Measurements from ENCODE around the gene HEATR3.
"Not testable (repeated sequence)": the region's sequence is repeated elsewhere in the genome, so short reads cannot be mapped to it uniquely, and the experiment has no call there.

The HEATR3 gene

DNA sequence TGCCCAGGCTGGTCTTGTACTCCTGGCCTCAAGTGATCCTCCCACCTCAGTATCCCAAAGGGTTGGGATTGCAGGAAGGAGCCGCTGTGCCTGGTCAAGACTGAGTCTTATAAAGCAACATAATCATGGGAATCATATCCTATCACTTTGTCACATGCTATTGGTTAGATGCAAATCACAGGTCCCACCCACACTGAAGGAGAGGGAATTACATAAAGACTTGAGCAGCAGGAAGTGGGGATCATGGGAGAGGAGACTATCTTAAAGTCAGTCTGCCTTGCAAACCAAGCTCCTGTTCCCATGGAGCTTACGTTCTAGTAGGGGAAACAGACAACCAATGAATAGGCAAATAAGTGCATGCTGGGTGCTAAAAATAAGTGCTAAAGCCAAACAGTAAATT, 59.0 kb downstream of the HEATR3 start:
- Histone ChIP-seq H3K4me1 (ENCODE audit: insufficient read depth, low read length, severe bottlenecking) (peaks cover 10% of the 10 kb centered on the region), H2AFZ (ENCODE audit: low read length) (no peak overlapping the region), H3K27me3 (ENCODE audit: insufficient read depth, low read length) (no peaks in the 10 kb centered on the region), H3K9me2 (ENCODE audit: low read depth, low read length) (no peaks in the 10 kb centered on the region), H3K9ac (ENCODE audit: low read length) (no peak overlapping the region), H3K9me3 (ENCODE audit: low read length) (no peaks in the 10 kb centered on the region), H3K27ac (ENCODE audit: low read depth, low read length, poor library complexity, severe bottlenecking) (no peak overlapping the region), H3K4me2 (ENCODE audit: low read length) (no peak overlapping the region), H4K20me1 (ENCODE audit: insufficient read depth, low read length) (no peaks in the 10 kb centered on the region), H3K4me3 (ENCODE audit: low read depth, low read length, poor library complexity, severe bottlenecking) (no peak overlapping the region), H3K36me3 (ENCODE audit: insufficient read depth, low read length) (no peaks in the 10 kb centered on the region; the same call in 1 of the 2 replicates), H3K79me2 (ENCODE audit: insufficient read depth, low read length) (no peaks in the 10 kb centered on the region), H3F3A (ENCODE audit: insufficient read depth, low read length) (no peaks in the 10 kb centered on the region)
- no peak for TF ChIP-seq EZH2 (IDR thresholded peaks at IDR 0.05; ENCODE audit: borderline replicate concordance, low read length)
- TF ChIP-seq, protein P1, sequence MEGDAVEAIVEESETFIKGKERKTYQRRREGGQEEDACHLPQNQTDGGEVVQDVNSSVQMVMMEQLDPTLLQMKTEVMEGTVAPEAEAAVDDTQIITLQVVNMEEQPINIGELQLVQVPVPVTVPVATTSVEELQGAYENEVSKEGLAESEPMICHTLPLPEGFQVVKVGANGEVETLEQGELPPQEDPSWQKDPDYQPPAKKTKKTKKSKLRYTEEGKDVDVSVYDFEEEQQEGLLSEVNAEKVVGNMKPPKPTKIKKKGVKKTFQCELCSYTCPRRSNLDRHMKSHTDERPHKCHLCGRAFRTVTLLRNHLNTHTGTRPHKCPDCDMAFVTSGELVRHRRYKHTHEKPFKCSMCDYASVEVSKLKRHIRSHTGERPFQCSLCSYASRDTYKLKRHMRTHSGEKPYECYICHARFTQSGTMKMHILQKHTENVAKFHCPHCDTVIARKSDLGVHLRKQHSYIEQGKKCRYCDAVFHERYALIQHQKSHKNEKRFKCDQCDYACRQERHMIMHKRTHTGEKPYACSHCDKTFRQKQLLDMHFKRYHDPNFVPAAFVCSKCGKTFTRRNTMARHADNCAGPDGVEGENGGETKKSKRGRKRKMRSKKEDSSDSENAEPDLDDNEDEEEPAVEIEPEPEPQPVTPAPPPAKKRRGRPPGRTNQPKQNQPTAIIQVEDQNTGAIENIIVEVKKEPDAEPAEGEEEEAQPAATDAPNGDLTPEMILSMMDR (IDR thresholded peaks at IDR 0.05; ENCODE audit: low read length): no peak

DNA sequence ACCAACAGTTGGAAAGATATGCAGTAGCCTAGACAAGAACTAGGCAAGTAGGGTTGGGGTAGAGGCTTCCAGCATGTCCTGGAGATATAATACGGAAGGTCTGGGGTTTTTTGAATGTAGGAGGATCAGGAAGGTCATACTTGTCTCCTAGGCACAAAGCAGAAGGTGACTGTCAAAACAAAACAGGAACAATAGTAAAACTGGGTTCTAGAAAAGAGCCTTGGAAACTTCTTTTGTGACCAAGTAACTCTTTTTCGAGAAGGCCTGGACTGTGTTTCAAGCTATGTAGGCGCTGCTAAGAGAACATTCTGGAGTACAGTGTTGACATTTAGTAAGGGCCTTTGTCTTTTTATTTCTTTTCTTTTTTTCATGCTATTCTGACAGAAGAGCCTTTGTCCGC, 60.4 kb downstream of the HEATR3 start:
- Histone ChIP-seq H3K27me3 (ENCODE audit: insufficient read depth, low read length) (no peaks in the 10 kb centered on the region), H3K79me2 (ENCODE audit: insufficient read depth, low read length) (no peaks in the 10 kb centered on the region), H3F3A (ENCODE audit: insufficient read depth, low read length) (no peaks in the 10 kb centered on the region), H3K9me3 (ENCODE audit: low read length) (no peaks in the 10 kb centered on the region), H4K20me1 (ENCODE audit: insufficient read depth, low read length) (no peaks in the 10 kb centered on the region), H2AFZ (ENCODE audit: low read length) (no peak overlapping the region), H3K9me2 (ENCODE audit: low read depth, low read length) (no peaks in the 10 kb centered on the region), H3K4me1 (ENCODE audit: insufficient read depth, low read length, severe bottlenecking) (peaks cover 10% of the 10 kb centered on the region), H3K36me3 (ENCODE audit: insufficient read depth, low read length) (no peaks in the 10 kb centered on the region; the same call in 1 of the 2 replicates), H3K9ac (ENCODE audit: low read length) (no peak overlapping the region), H3K4me3 (ENCODE audit: low read depth, low read length, poor library complexity, severe bottlenecking) (no peak overlapping the region), H3K27ac (ENCODE audit: low read depth, low read length, poor library complexity, severe bottlenecking) (no peak overlapping the region), H3K4me2 (ENCODE audit: low read length) (no peak overlapping the region)
- TF ChIP-seq, protein P1 (IDR thresholded peaks at IDR 0.05; ENCODE audit: low read length): no peak
- TF ChIP-seq EZH2 (IDR thresholded peaks at IDR 0.05; ENCODE audit: borderline replicate concordance, low read length): no peak

DNA sequence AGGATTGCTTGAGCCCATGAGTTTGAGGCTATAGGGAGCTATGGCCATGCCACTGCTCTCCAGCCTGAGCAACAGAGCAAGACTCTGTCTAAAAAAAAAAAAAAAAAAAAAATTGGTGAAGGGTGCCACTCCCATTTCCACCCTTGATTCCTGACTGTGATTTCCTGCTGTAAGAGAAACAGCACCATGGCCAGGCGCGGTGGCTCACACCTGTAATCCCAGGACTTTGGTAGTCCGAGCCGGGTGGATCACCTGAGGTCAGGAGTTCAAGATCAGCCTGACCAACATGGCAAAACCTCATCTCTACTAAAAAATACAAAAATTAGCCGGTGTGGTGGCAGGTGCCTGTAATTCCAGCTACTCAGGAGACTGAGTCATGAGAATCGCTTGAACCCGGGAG, 66.8 kb downstream of the HEATR3 start:
- not testable (repeated sequence) for H3K9me3 ChIP-seq (ENCODE audit: low read length); H3K4me2 ChIP-seq (ENCODE audit: low read length); H3K27me3 ChIP-seq (ENCODE audit: insufficient read depth, low read length); H3K9ac ChIP-seq (ENCODE audit: low read length); H3K36me3 ChIP-seq (ENCODE audit: insufficient read depth, low read length); H3K9me2 ChIP-seq (ENCODE audit: low read depth, low read length); H2AFZ ChIP-seq (ENCODE audit: low read length); H3K27ac ChIP-seq (ENCODE audit: low read depth, low read length, poor library complexity, severe bottlenecking); H3K4me1 ChIP-seq (ENCODE audit: insufficient read depth, low read length, severe bottlenecking); H4K20me1 ChIP-seq (ENCODE audit: insufficient read depth, low read length); H3K4me3 ChIP-seq (ENCODE audit: low read depth, low read length, poor library complexity, severe bottlenecking); H3F3A ChIP-seq (ENCODE audit: insufficient read depth, low read length); H3K79me2 ChIP-seq (ENCODE audit: insufficient read depth, low read length)

DNA sequence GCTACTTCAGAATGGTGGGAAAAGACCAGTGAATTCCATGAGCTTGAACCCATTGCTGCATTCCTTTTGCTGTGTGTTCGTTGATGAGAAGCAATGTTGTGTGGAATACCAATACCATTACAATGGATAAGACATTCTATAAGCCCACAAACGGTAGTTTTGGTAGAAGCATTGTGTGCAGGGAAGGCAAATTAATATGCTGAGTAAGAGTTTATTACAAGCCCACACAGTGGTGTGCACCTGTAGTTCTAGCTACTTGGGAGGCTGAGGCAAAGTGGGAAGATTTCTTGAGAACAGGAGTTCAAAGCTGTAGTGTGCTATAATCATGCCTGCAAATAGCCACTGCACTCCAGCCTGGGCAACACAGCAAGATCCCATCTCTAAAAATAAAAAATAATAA, 67.4 kb downstream of the HEATR3 start:
- Histone ChIP-seq H3K79me2 (ENCODE audit: insufficient read depth, low read length) (no peaks in the 10 kb centered on the region), H4K20me1 (ENCODE audit: insufficient read depth, low read length) (no peaks in the 10 kb centered on the region), H3K9ac (ENCODE audit: low read length) (no peak overlapping the region), H2AFZ (ENCODE audit: low read length) (no peak overlapping the region), H3F3A (ENCODE audit: insufficient read depth, low read length) (no peaks in the 10 kb centered on the region), H3K27me3 (ENCODE audit: insufficient read depth, low read length) (no peaks in the 10 kb centered on the region), H3K9me2 (ENCODE audit: low read depth, low read length) (no peaks in the 10 kb centered on the region), H3K4me2 (ENCODE audit: low read length) (no peak overlapping the region), H3K36me3 (ENCODE audit: insufficient read depth, low read length) (no peaks in the 10 kb centered on the region), H3K27ac (ENCODE audit: low read depth, low read length, poor library complexity, severe bottlenecking) (no peak overlapping the region), H3K4me1 (ENCODE audit: insufficient read depth, low read length, severe bottlenecking) (no peaks in the 10 kb centered on the region), H3K9me3 (ENCODE audit: low read length) (no peaks in the 10 kb centered on the region), H3K4me3 (ENCODE audit: low read depth, low read length, poor library complexity, severe bottlenecking) (no peak overlapping the region)
- TF ChIP-seq EZH2 (IDR thresholded peaks at IDR 0.05; ENCODE audit: borderline replicate concordance, low read length): no peak
- TF ChIP-seq, protein P1 (IDR thresholded peaks at IDR 0.05; ENCODE audit: low read length): no peak
